GM23338 (cell line): Measurements from ENCODE around the gene TTLL5.

ENCODE experiments used
- CREB1 ChIP-seq: fragments of 250-450 bp; sonication (Bioruptor Pico); IDR thresholded peaks from 2 replicates; pipeline ENCODE4 v1.5.0; 2020; ENCODE audit warnings: low read depth, mild to moderate bottlenecking, moderate library complexity
- CTCF ChIP-seq, 2 experiments: fragments of 200-600 bp in 1 of 2; sonication (generic) in 1 of 2; conservative IDR thresholded peaks; 2 replicates each; pipeline versions ENCODE4 v1.5.1 to v1.6.1; 2016 to 2017; ENCODE audit warnings: antibody characterized with exemption in 2 of 2, low read depth in 2 of 2, mild to moderate bottlenecking in 2 of 2, moderate library complexity in 1 of 2
- EZH2 ChIP-seq: fragments of 200-600 bp; sonication (generic); IDR thresholded peaks from one replicate; pipeline ENCODE4 v1.8.0; 2017; ENCODE audit warnings: antibody characterized with exemption, mild to moderate bottlenecking, low read depth; ENCODE audit not compliant: unreplicated experiment
- EZH2phosphoT487 ChIP-seq: fragments of 200-600 bp; sonication (generic); IDR thresholded peaks from one replicate; pipeline ENCODE4 v1.8.1; 2018; ENCODE audit warnings: antibody characterized with exemption; ENCODE audit not compliant: unreplicated experiment
- JUNB ChIP-seq: IDR thresholded peaks from one replicate; pipeline ENCODE4 v1.6.1; 2016; ENCODE audit warnings: antibody characterized with exemption; ENCODE audit not compliant: unreplicated experiment
- POLR2AphosphoS5 ChIP-seq: IDR thresholded peaks from 2 replicates; pipeline ENCODE4 v1.6.1; 2016; ENCODE audit warnings: antibody characterized with exemption, low read depth
- REST ChIP-seq: IDR thresholded peaks from one replicate; pipeline ENCODE4 v1.6.1; 2018; ENCODE audit warnings: antibody characterized with exemption; ENCODE audit not compliant: unreplicated experiment

GRCh38 chr14:75811136-75811829 lies 150.2 kb downstream of the TTLL5 start:
- TF ChIP-seq POLR2AphosphoS5 (no peak), CTCF (conservative IDR thresholded peaks at IDR 0.05; ENCODE audit: low read depth in 2 of 2) (no peak), EZH2phosphoT487 (no peak), EZH2 (no peak), REST (no peak), CREB1 (no peak), JUNB (no peak)
